Effector memory CD8-positive, alpha-beta T cell (primary cell): ENCODE results near the gene FAM184B.

ENCODE experiments used
- ATAC-seq: fragments of 150-1000 bp; cut with Tn5 transposase; replicated peaks from 2 replicates; pipeline ENCODE4 v1.10.0; 2021; ENCODE audit warnings: mild to moderate bottlenecking, moderate library complexity
- DNase-seq, 3 experiments: peaks; one replicate each; pipeline ENCODE4 v3.0.0; 2021
- H3K27ac Mint-ChIP-seq, 2 donors: one replicate each; pipeline ENCODE4 v1.8.0; 2022; ENCODE audit warnings: mild to moderate bottlenecking in 2 of 2, mixed read lengths in 2 of 2, moderate library complexity in 2 of 2
- H3K27me3 Mint-ChIP-seq, 2 donors: one replicate each; pipeline ENCODE4 v1.8.0; 2022; ENCODE audit warnings: mixed read lengths in 2 of 2
- H3K36me3 Mint-ChIP-seq: one replicate; pipeline ENCODE4 v1.8.0; 2022; ENCODE audit warnings: mild to moderate bottlenecking, moderate library complexity, mixed read lengths; ENCODE audit not compliant: insufficient read depth
- H3K4me1 Mint-ChIP-seq, 2 donors: one replicate each; pipeline ENCODE4 v1.8.0; 2022; ENCODE audit warnings: low read depth in 2 of 2, mixed read lengths in 2 of 2
- H3K4me3 Mint-ChIP-seq, 2 donors: one replicate each; pipeline ENCODE4 v1.8.0; 2022; ENCODE audit warnings: mild to moderate bottlenecking in 2 of 2, mixed read lengths in 2 of 2, moderate library complexity in 2 of 2
- H3K9me3 Mint-ChIP-seq, 2 donors: one replicate each; pipeline ENCODE4 v1.8.0; 2022; ENCODE audit warnings: mixed read lengths in 2 of 2

The FAM184B gene

GRCh38 chr4:17650406-17650805, 131.0 kb downstream of the FAM184B start:
- ATAC-seq: no peak
- Mint-ChIP-seq H3K27ac (no peak overlapping the region), H3K36me3 (no peaks in the 10 kb centered on the region), H3K4me3 (no peak overlapping the region), H3K27me3 (peaks cover 10 to 25% of the 10 kb centered on the region in 2 donors), H3K4me1 (peaks cover 4 to 5% of the 10 kb centered on the region in 2 donors), H3K9me3 (no peaks in the 10 kb centered on the region)
- DNase-seq: no peak

GRCh38 chr4:17647927-17648326, 133.5 kb downstream of the FAM184B start:
- H3K27ac Mint-ChIP-seq: no peak overlapping the region
- no peak for ATAC-seq
- H3K4me3 Mint-ChIP-seq: no peak overlapping the region
- peaks cover 10 to 18% of the 10 kb centered on the region in 2 donors for H3K27me3 Mint-ChIP-seq
- H3K36me3 Mint-ChIP-seq: no peaks in the 10 kb centered on the region
- no peak for DNase-seq
- H3K9me3 Mint-ChIP-seq: no peaks in the 10 kb centered on the region
- peaks cover 4 to 5% of the 10 kb centered on the region in 2 donors for H3K4me1 Mint-ChIP-seq

- Mint-ChIP-seq H3K27ac (no peak overlapping the region), H3K36me3 (no peaks in the 10 kb centered on the region), H3K4me3 (no peak overlapping the region), H3K27me3 (peaks cover 10 to 18% of the 10 kb centered on the region in 2 donors), H3K4me1 (peaks cover 4 to 5% of the 10 kb centered on the region in 2 donors), H3K9me3 (no peaks in the 10 kb centered on the region)
- ATAC-seq (no peak), DNase-seq (no peak)
Observed at GRCh38 chr4:17647176-17647806, 134.1 kb downstream of the FAM184B start.

GRCh38 chr4:17646693-17647092, 134.7 kb downstream of the FAM184B start:
- DNase-seq (no peak), ATAC-seq (no peak)
- no peak overlapping the region for H3K27ac Mint-ChIP-seq
- H3K36me3 Mint-ChIP-seq: no peaks in the 10 kb centered on the region
- H3K4me1 Mint-ChIP-seq: peaks cover 2 to 3% of the 10 kb centered on the region in 2 donors
- H3K9me3 Mint-ChIP-seq: no peaks in the 10 kb centered on the region
- peaks cover 10 to 18% of the 10 kb centered on the region in 2 donors for H3K27me3 Mint-ChIP-seq
- H3K4me3 Mint-ChIP-seq: no peak overlapping the region

- ATAC-seq (no peak), DNase-seq (no peak)
- H3K27me3 Mint-ChIP-seq: no peaks in the 10 kb centered on the region
- H3K36me3 Mint-ChIP-seq: peaks cover 4% of the 10 kb centered on the region
- no peaks in the 10 kb centered on the region for H3K4me1 Mint-ChIP-seq
- no peak overlapping the region for H3K27ac Mint-ChIP-seq
- no peaks in the 10 kb centered on the region for H3K9me3 Mint-ChIP-seq
- H3K4me3 Mint-ChIP-seq: no peak overlapping the region
Observed at GRCh38 chr4:17642398-17642783, 139.0 kb downstream of the FAM184B start.

GRCh38 chr4:17639136-17639535, 142.3 kb downstream of the FAM184B start:
- H3K36me3 Mint-ChIP-seq: peaks cover 15% of the 10 kb centered on the region
- no peaks in the 10 kb centered on the region for H3K27me3 Mint-ChIP-seq
- no peaks in the 10 kb centered on the region for H3K4me1 Mint-ChIP-seq
- H3K4me3 Mint-ChIP-seq: no peak overlapping the region
- H3K9me3 Mint-ChIP-seq: no peaks in the 10 kb centered on the region
- peak overlapping the region in 1 of 2 donors; percentile 44 for H3K27ac Mint-ChIP-seq
- DNase-seq: no peak
- ATAC-seq: no peak

GRCh38 chr4:17636696-17637622, 144.5 kb downstream of the FAM184B start:
- Mint-ChIP-seq H3K4me1 (no peaks in the 10 kb centered on the region), H3K9me3 (no peaks in the 10 kb centered on the region), H3K36me3 (peaks cover 37% of the 10 kb centered on the region), H3K27ac (peak overlapping the region in 1 of 2 donors; percentile 44), H3K4me3 (no peak overlapping the region), H3K27me3 (no peaks in the 10 kb centered on the region)
- DNase-seq (peak; percentile 61 to 66 (median 64)), ATAC-seq (peak; percentile 94)

- Mint-ChIP-seq H3K36me3 (peaks cover 42% of the 10 kb centered on the region), H3K27me3 (no peaks in the 10 kb centered on the region), H3K9me3 (no peaks in the 10 kb centered on the region), H3K4me1 (peaks cover 0 to 3% of the 10 kb centered on the region in 2 donors), H3K4me3 (no peak overlapping the region), H3K27ac (no peak overlapping the region)
- ATAC-seq: no peak
- no peak for DNase-seq
Observed at GRCh38 chr4:17636341-17636695, 145.1 kb downstream of the FAM184B start.

GRCh38 chr4:17635056-17635455, 146.4 kb downstream of the FAM184B start:
- peak overlapping the region in 1 of 2 donors; percentile 71 for H3K27ac Mint-ChIP-seq
- H3K4me1 Mint-ChIP-seq: peaks cover 0 to 3% of the 10 kb centered on the region in 2 donors
- ATAC-seq (no peak), DNase-seq (no peak)
- H3K4me3 Mint-ChIP-seq: no peak overlapping the region
- no peaks in the 10 kb centered on the region for H3K27me3 Mint-ChIP-seq
- H3K36me3 Mint-ChIP-seq: peaks cover 54% of the 10 kb centered on the region
- H3K9me3 Mint-ChIP-seq: no peaks in the 10 kb centered on the region

GRCh38 chr4:17633600-17633999, 147.8 kb downstream of the FAM184B start:
- DNase-seq (no peak), ATAC-seq (no peak)
- Mint-ChIP-seq H3K4me1 (peaks cover 5 to 8% of the 10 kb centered on the region in 2 donors), H3K27me3 (no peaks in the 10 kb centered on the region), H3K36me3 (peaks cover 59% of the 10 kb centered on the region), H3K9me3 (no peaks in the 10 kb centered on the region), H3K27ac (no peak overlapping the region), H3K4me3 (no peak overlapping the region)

- DNase-seq (no peak), ATAC-seq (no peak)
- peaks cover 12 to 15% of the 10 kb centered on the region in 2 donors for H3K4me1 Mint-ChIP-seq
- no peak overlapping the region for H3K27ac Mint-ChIP-seq
- no peaks in the 10 kb centered on the region for H3K9me3 Mint-ChIP-seq
- H3K27me3 Mint-ChIP-seq: no peaks in the 10 kb centered on the region
- peaks cover 84% of the 10 kb centered on the region for H3K36me3 Mint-ChIP-seq
- H3K4me3 Mint-ChIP-seq: no peak overlapping the region
Observed at GRCh38 chr4:17630228-17630627, 151.2 kb downstream of the FAM184B start.

- Mint-ChIP-seq H3K4me1 (peaks cover 18 to 26% of the 10 kb centered on the region in 2 donors), H3K36me3 (peaks cover 92% of the 10 kb centered on the region), H3K9me3 (no peaks in the 10 kb centered on the region), H3K4me3 (no peak overlapping the region), H3K27ac (peak overlapping the region in 1 of 2 donors; percentile 73), H3K27me3 (no peaks in the 10 kb centered on the region)
- no peak for ATAC-seq
- DNase-seq: no peak
Observed at GRCh38 chr4:17624821-17625220, 156.6 kb downstream of the FAM184B start.

GRCh38 chr4:17623451-17624001, 157.9 kb downstream of the FAM184B start:
- Mint-ChIP-seq H3K27ac (peak overlapping the region in 1 of 2 donors; percentile 9), H3K9me3 (no peaks in the 10 kb centered on the region), H3K4me1 (peaks cover 19 to 28% of the 10 kb centered on the region in 2 donors), H3K36me3 (peaks cover 93% of the 10 kb centered on the region), H3K4me3 (no peak overlapping the region), H3K27me3 (no peaks in the 10 kb centered on the region)
- DNase-seq: no peak
- no peak for ATAC-seq
